Neural progenitor cell (in vitro differentiated cells): ENCODE results near the gene CFAP54.

Experiments used
- CTCF ChIP-seq: fragments of 200-600 bp; sonication (generic); IDR thresholded peaks from 2 replicates; pipeline ENCODE4 v1.5.1; 2017; ENCODE audit warnings: antibody characterized with exemption, mild to moderate bottlenecking
- EZH2 ChIP-seq: fragments of 200-600 bp; sonication (generic); IDR thresholded peaks from 2 replicates; pipeline ENCODE4 v1.6.1; 2017; ENCODE audit warnings: antibody characterized with exemption, mild to moderate bottlenecking, moderate library complexity

DNA sequence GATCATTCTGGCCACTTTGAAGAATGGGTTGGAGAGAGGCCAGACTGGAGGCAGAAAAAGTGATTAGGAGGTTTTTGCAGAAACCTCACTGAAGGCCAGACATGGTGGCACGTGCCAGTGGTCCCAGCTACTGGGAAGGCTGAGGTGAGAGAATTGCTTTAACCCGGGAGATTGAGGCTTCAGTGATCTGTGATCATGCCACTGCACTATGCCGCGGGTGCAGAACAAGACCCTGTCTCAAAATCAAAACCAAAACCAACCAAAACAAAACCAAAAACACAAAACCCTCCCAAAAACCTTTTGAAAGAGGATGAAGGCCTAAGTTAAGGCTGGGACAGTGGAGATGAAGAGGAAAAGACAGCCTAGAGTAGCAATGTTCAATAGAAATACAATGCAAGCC, 15.2 kb upstream of the CFAP54 start:
- TF ChIP-seq EZH2, result no peak
- no peak for TF ChIP-seq CTCF
